Effector memory CD8-positive, alpha-beta T cell (primary cell): ENCODE measurements around the gene IRGM.
"Not testable (repeated sequence)": the region's sequence is repeated elsewhere in the genome, so short reads cannot be mapped to it uniquely, and the experiment has no call there.

Experiments
- ATAC-seq: fragments of 150-1000 bp; cut with Tn5 transposase; replicated peaks from 2 replicates; pipeline ENCODE4 v1.10.0; 2021; ENCODE audit warnings: mild to moderate bottlenecking, moderate library complexity
- DNase-seq, 3 experiments: peaks; one replicate each; pipeline ENCODE4 v3.0.0; 2021
- H3K27ac Mint-ChIP-seq, 2 donors: one replicate each; pipeline ENCODE4 v1.8.0; 2022; ENCODE audit warnings: mild to moderate bottlenecking in 2 of 2, mixed read lengths in 2 of 2, moderate library complexity in 2 of 2
- H3K27me3 Mint-ChIP-seq, 2 donors: one replicate each; pipeline ENCODE4 v1.8.0; 2022; ENCODE audit warnings: mixed read lengths in 2 of 2
- H3K36me3 Mint-ChIP-seq: one replicate; pipeline ENCODE4 v1.8.0; 2022; ENCODE audit warnings: mild to moderate bottlenecking, moderate library complexity, mixed read lengths; ENCODE audit not compliant: insufficient read depth
- H3K4me1 Mint-ChIP-seq, 2 donors: one replicate each; pipeline ENCODE4 v1.8.0; 2022; ENCODE audit warnings: low read depth in 2 of 2, mixed read lengths in 2 of 2
- H3K4me3 Mint-ChIP-seq, 2 donors: one replicate each; pipeline ENCODE4 v1.8.0; 2022; ENCODE audit warnings: mild to moderate bottlenecking in 2 of 2, mixed read lengths in 2 of 2, moderate library complexity in 2 of 2
- H3K9me3 Mint-ChIP-seq, 2 donors: one replicate each; pipeline ENCODE4 v1.8.0; 2022; ENCODE audit warnings: mixed read lengths in 2 of 2
- total RNA-seq, 9 experiments: gene quantifications; one replicate each; lab custom pipeline; 2026; lab: John Stamatoyannopoulos, UW

IRGM gene
- 0.61 to 23.5 (median 2.0) reads per million in 9 experiments for total RNA-seq

GRCh38 chr5:150846308-150846653, at the start of gene IRGM:
TSS of gene IRGM (plus strand) at chr5:150846521. CDS start at chr5:150848124, 1,603 bp downstream.
- Mint-ChIP-seq H3K27ac (peak within 1 kb of the TSS; percentile 84 to 87), H3K4me3 (peak within 1 kb of the TSS; percentile 82 to 83), H3K4me1 (peaks cover 10 to 14% of the 10 kb centered on the region in 2 donors), H3K27me3 (peaks cover 1 to 19% of the 10 kb centered on the region in 2 donors)
- not testable (repeated sequence) for DNase-seq, H3K36me3 Mint-ChIP-seq, H3K9me3 Mint-ChIP-seq
- ATAC-seq = peak; percentile 35

GRCh38 chr5:150797384-150797783, 48.9 kb upstream of the IRGM start:
- DNase-seq = no peak
- H3K27ac Mint-ChIP-seq = no peak overlapping the region
- H3K4me1 Mint-ChIP-seq = no peaks in the 10 kb centered on the region
- no peaks in the 10 kb centered on the region for H3K9me3 Mint-ChIP-seq
- H3K27me3 Mint-ChIP-seq = peaks cover 0 to 7% of the 10 kb centered on the region in 2 donors
- H3K36me3 Mint-ChIP-seq = no peaks in the 10 kb centered on the region
- ATAC-seq = no peak
- H3K4me3 Mint-ChIP-seq = no peak overlapping the region

- no peak overlapping the region for H3K4me3 Mint-ChIP-seq
- H3K4me1 Mint-ChIP-seq = no peaks in the 10 kb centered on the region
- peak; percentile 56 for ATAC-seq
- no peak overlapping the region for H3K27ac Mint-ChIP-seq
- no peaks in the 10 kb centered on the region for H3K9me3 Mint-ChIP-seq
- DNase-seq = peak in 2 of 3 experiments; percentile 16 to 21
- no peaks in the 10 kb centered on the region for H3K36me3 Mint-ChIP-seq
- H3K27me3 Mint-ChIP-seq = peaks cover 15 to 30% of the 10 kb centered on the region in 2 donors
These were observed 45.0 kb upstream of the IRGM start for GRCh38 chr5:150801117-150801927.

- ATAC-seq = no peak
- Mint-ChIP-seq H3K36me3 (no peaks in the 10 kb centered on the region), H3K27me3 (peaks cover 15 to 30% of the 10 kb centered on the region in 2 donors), H3K9me3 (no peaks in the 10 kb centered on the region), H3K4me1 (no peaks in the 10 kb centered on the region), H3K27ac (no peak overlapping the region), H3K4me3 (no peak overlapping the region)
- no peak for DNase-seq
These were observed 41.9 kb upstream of the IRGM start for GRCh38 chr5:150804388-150804787.

GRCh38 chr5:150809363-150809762, 37.0 kb upstream of the IRGM start:
- Mint-ChIP-seq H3K4me3 (no peak overlapping the region), H3K9me3 (no peaks in the 10 kb centered on the region), H3K27ac (no peak overlapping the region), H3K27me3 (peaks cover 16 to 30% of the 10 kb centered on the region in 2 donors), H3K4me1 (no peaks in the 10 kb centered on the region), H3K36me3 (no peaks in the 10 kb centered on the region)
- no peak for DNase-seq
- ATAC-seq = no peak

GRCh38 chr5:150815010-150815409, 31.3 kb upstream of the IRGM start:
- H3K4me3 Mint-ChIP-seq = no peak overlapping the region
- no peak overlapping the region for H3K27ac Mint-ChIP-seq
- H3K4me1 Mint-ChIP-seq = no peaks in the 10 kb centered on the region
- DNase-seq = no peak
- no peak for ATAC-seq
- no peaks in the 10 kb centered on the region for H3K36me3 Mint-ChIP-seq
- H3K9me3 Mint-ChIP-seq = peaks cover 8 to 11% of the 10 kb centered on the region in 2 donors
- H3K27me3 Mint-ChIP-seq = peaks cover 35 to 57% of the 10 kb centered on the region in 2 donors

GRCh38 chr5:150816946-150817345, 29.4 kb upstream of the IRGM start:
- H3K27me3 Mint-ChIP-seq = peaks cover 45 to 71% of the 10 kb centered on the region in 2 donors
- H3K9me3 Mint-ChIP-seq = peaks cover 8 to 11% of the 10 kb centered on the region in 2 donors
- no peak overlapping the region for H3K4me3 Mint-ChIP-seq
- ATAC-seq (no peak), DNase-seq (no peak)
- H3K27ac Mint-ChIP-seq = no peak overlapping the region
- H3K4me1 Mint-ChIP-seq = no peaks in the 10 kb centered on the region
- H3K36me3 Mint-ChIP-seq = no peaks in the 10 kb centered on the region

GRCh38 chr5:150829744-150830143, 16.6 kb upstream of the IRGM start:
- H3K36me3 Mint-ChIP-seq = no peaks in the 10 kb centered on the region
- DNase-seq = no peak
- H3K27ac Mint-ChIP-seq = no peak overlapping the region
- peaks cover 3 to 10% of the 10 kb centered on the region in 2 donors for H3K9me3 Mint-ChIP-seq
- H3K4me1 Mint-ChIP-seq = no peaks in the 10 kb centered on the region
- H3K4me3 Mint-ChIP-seq = no peak overlapping the region
- peaks cover 0 to 2% of the 10 kb centered on the region in 2 donors for H3K27me3 Mint-ChIP-seq
- no peak for ATAC-seq

- DNase-seq, H3K9me3 Mint-ChIP-seq, H3K36me3 Mint-ChIP-seq, ATAC-seq, H3K4me1 Mint-ChIP-seq, H3K27ac Mint-ChIP-seq, H3K27me3 Mint-ChIP-seq, H3K4me3 Mint-ChIP-seq: not testable (repeated sequence)
These were observed 14.5 kb upstream of the IRGM start for GRCh38 chr5:150831821-150832220.

- Mint-ChIP-seq H3K27ac (no peak overlapping the region), H3K4me1 (no peaks in the 10 kb centered on the region), H3K27me3 (peaks cover 20 to 33% of the 10 kb centered on the region in 2 donors), H3K9me3 (peaks cover 1 to 2% of the 10 kb centered on the region in 2 donors), H3K36me3 (no peaks in the 10 kb centered on the region), H3K4me3 (no peak overlapping the region)
- DNase-seq = no peak
- no peak for ATAC-seq
These were observed 10.3 kb upstream of the IRGM start for GRCh38 chr5:150836064-150836463.

- peaks cover 0 to 2% of the 10 kb centered on the region in 2 donors for H3K9me3 Mint-ChIP-seq
- ATAC-seq (no peak), DNase-seq (no peak)
- no peak overlapping the region for H3K27ac Mint-ChIP-seq
- H3K4me1 Mint-ChIP-seq = no peaks in the 10 kb centered on the region
- H3K4me3 Mint-ChIP-seq = no peak overlapping the region
- no peaks in the 10 kb centered on the region for H3K36me3 Mint-ChIP-seq
- H3K27me3 Mint-ChIP-seq = peaks cover 27 to 37% of the 10 kb centered on the region in 2 donors
These were observed 9.6 kb upstream of the IRGM start for GRCh38 chr5:150836703-150837102.

GRCh38 chr5:150845185-150845859, 999 bp upstream of the IRGM start:
- not testable (repeated sequence) for DNase-seq, H3K4me3 Mint-ChIP-seq, ATAC-seq, H3K36me3 Mint-ChIP-seq, H3K27ac Mint-ChIP-seq, H3K9me3 Mint-ChIP-seq
- Mint-ChIP-seq H3K27me3 (peaks cover 10 to 28% of the 10 kb centered on the region in 2 donors), H3K4me1 (peaks cover 10 to 14% of the 10 kb centered on the region in 2 donors)

GRCh38 chr5:150846654-150847333, 473 bp downstream of the IRGM start:
- no peaks in the 10 kb centered on the region for H3K9me3 Mint-ChIP-seq
- peak overlapping the region; percentile 82 to 83 for H3K4me3 Mint-ChIP-seq
- peak; percentile 93 for ATAC-seq
- peaks cover 0 to 13% of the 10 kb centered on the region in 2 donors for H3K27me3 Mint-ChIP-seq
- no peaks in the 10 kb centered on the region for H3K36me3 Mint-ChIP-seq
- DNase-seq = peak; percentile 56 to 66 (median 60)
- peaks cover 10 to 14% of the 10 kb centered on the region in 2 donors for H3K4me1 Mint-ChIP-seq
- H3K27ac Mint-ChIP-seq = peak overlapping the region; percentile 84 to 87
